Activated CD4-positive, alpha-beta T cell treated with anti-CD3 and anti-CD28 coated beads, Interleukin-2, Interleukin-4, amounts not matched to agents 100 ng/mL and 50 ng/mL, durations not matched to agents 16 hours and 8 hours (primary cell): ENCODE results near the gene CCNQ.

ENCODE experiments used
- DNase-seq: peaks from one replicate; pipeline ENCODE4 v3.0.0-alpha.2; 2020; ENCODE audit warnings: low spot score

The CCNQ gene

GRCh38 chrX:153576239-153576870 is 22.6 kb downstream of the CCNQ start:
- DNase-seq, result no peak

DNA sequence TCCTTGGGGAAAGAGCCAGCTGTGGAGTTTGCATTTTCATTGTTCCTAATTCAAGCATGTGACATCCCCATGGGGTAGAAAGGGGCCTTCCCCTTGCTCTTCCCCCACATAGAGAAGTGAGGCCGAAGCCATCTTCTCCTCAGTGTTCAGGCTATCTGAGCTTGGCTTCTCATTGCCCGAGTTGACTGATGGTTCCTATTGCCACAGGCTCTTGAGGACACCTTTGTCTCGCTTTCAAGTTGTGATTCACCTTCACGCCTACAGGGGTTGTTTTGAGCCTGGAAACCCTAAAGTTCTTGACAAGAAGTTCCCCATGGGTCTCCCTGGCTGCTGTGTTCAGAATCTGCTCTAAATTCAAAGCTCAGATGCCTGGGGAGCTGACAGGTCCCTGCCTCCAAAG is 25.0 kb downstream of the CCNQ start:
- no peak for DNase-seq

DNA sequence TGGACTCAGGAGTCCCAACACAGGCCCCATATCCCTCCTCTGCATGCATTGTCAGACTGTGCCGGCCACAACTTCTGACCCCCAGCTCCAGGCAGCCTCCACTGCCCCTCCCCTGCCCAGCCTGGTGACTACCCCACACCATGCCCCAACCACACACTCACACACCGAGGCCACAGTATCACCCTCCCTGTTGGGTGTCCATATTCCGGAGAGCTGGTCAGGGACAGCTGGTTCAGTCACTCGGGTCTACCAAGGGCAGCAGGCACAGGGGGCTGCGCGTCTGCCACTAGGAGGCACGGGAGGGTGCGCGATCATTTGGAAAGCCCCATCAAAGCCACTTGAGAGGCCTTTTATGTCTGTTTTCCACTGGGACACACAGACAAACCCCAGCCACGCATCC is 26.3 kb downstream of the CCNQ start:
- DNase-seq, result no peak

DNA sequence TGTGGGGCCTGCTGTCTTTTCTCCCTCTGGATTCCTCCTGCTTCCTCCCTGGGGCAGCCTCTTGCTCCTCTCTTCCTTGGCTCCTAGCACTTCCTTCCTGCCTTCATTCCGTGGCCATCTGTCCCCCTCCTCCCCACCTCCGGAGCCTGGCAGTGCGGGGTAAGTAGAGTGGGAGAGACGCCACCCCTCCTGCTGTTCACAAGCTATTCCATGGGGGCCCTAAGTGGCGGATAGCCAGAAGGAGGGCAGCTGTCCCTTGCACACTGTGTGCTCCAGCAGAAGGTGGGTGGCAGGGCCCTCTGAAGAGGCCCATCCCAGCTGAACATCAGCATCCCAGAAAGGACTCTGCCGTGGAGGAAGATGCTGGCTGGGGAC is 27.4 kb downstream of the CCNQ start:
- DNase-seq, result no peak

GRCh38 chrX:153569475-153569874 is 29.5 kb downstream of the CCNQ start:
- no peak for DNase-seq

GRCh38 chrX:153568451-153569011 is 30.4 kb downstream of the CCNQ start:
- DNase-seq, result no peak

DNA sequence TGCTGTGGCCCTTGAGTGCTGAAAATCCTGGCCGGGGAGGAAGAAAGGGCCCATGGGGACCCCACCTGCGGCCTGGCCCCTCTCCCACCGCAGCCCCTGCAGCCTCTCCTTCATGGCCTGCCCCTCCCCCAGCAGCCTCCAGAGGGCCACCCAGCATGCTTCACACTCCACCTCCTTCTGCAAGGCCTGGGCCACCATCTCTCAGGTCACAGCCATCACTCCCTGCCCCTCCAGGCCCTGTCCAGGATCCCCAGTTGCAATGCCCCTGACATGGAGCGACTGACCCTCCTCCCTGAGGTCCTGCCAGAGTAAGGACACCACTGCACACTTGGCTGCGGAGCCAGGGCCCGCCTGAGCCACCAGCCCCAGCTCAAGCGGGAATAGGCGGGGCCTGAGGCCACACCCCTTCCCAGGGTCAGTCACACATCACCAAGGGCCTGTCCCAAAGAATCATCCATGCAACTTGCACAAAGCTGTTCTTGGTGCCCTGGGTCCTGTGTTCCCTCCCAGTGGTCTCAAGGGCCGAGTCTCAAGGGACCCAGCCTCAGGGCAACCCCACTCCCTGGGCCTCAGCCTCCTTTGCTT is 32.9 kb downstream of the CCNQ start:
- DNase-seq, result no peak

DNA sequence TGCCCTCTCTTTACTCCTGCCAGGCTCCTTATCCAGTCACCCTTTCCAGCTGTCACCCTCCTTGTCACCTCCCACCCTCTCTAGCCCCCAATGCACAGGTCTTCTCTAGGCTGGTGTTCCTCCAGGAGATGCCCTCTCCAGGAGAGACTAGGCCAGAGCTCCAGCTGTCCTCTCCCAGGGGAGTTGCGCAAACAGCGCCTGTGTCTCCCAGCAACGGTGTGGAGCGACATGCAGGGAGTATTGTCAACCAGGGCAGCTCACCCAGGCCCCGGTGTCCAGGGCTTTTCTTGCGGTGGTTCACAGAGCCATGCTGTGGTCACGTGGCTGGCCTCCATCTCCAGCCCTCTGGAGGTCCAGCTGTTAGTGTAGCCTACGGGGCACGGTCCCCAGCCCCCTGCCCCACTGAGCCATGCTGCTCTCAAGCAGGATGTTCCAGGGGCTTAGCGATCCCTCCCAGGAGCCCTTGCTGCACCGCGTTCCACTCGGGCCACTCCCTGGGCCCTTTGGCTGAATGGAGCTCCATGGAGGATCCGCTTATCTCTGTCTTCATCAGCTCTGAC is 34.8 kb downstream of the CCNQ start:
- DNase-seq, result no peak

DNA sequence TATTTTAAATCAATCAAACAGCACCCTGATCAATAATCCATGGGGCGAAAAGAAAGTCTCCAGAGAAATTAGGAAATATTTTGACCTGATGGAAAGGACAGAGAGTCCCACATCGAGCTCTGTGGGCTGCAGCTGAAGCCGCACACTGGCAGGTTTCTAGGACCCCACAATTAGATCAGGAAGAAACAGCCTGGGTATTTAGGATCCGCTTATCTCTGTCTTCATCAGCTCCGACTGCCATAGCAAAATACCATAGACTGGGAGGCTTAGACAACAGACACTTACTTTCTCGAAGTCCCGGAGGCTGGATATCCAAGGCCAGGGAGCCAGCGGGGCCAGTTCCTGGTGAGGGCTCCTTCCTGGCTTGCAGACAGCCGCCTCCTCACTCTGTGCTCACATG is 36.4 kb downstream of the CCNQ start:
- DNase-seq, result no peak

GRCh38 chrX:153561337-153561736 is 37.6 kb downstream of the CCNQ start:
- no peak for DNase-seq

- DNase-seq, result no peak
Observed at GRCh38 chrX:153560466-153560865, 38.5 kb downstream of the CCNQ start.

DNA sequence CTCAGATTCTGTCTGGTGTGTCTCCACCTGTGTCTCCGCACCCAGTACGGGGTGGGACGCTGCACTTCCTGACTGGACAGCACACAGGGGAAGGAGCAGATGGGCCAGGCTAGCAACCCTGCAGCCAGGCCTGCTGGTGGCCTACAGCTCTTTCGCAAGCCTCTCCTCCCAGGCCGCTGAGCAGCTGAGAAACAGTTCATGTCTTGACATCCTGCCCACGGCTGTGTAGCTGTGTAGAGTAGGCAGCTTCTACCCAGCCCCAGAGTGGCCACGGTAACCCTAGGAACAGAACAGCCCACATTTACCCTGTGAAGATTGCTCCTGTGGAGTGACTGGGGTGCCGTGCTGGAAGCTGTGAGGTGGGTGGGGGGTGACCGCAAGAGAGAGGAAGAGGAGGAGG is 38.9 kb downstream of the CCNQ start:
- no peak for DNase-seq

GRCh38 chrX:153557618-153558355 is 41.2 kb downstream of the CCNQ start:
- no peak for DNase-seq

DNA sequence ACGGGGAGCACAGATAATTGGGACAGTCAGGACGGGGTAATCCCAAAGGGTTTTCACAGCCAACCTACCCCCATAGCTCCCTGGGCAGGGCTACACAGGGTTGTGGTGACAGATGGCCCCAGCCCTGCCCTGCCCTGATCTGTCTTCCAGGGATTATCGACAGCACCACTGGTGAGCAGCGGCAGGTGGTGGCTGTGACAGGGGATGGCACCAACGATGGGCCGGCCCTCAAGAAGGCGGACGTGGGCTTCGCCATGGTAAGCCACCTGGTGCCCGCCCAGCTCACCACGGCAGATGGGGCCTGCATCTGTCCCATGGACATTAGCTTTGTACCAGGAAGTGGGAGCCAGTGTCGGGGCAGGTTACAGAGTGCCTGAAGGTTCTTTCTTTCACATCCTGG is 42.2 kb downstream of the CCNQ start:
- no peak for DNase-seq

- peak; percentile 51 for DNase-seq
Observed at GRCh38 chrX:153554519-153555167, 44.3 kb downstream of the CCNQ start.

DNA sequence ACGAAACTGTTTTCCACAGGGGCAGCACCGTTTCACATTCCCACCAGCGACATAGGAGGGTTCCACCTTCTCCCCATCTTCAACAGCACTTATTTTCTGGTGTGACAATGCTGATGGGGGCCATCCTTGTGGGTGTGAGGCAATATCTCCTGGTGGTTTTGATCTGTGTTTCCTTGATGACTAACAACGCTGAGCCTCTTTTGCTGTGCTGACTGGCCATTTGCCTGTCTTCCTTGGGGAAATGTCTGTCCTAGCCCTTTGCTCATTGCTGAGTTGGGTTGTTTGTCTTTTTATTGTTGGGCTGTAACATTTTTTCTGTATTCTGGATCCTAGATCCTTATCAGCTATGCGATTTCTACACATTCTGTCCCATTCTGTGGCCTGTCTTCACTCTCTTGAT is 47.8 kb downstream of the CCNQ start:
- no peak for DNase-seq

- no peak for DNase-seq
Observed at GRCh38 chrX:153549807-153550206, 49.1 kb downstream of the CCNQ start.

DNA sequence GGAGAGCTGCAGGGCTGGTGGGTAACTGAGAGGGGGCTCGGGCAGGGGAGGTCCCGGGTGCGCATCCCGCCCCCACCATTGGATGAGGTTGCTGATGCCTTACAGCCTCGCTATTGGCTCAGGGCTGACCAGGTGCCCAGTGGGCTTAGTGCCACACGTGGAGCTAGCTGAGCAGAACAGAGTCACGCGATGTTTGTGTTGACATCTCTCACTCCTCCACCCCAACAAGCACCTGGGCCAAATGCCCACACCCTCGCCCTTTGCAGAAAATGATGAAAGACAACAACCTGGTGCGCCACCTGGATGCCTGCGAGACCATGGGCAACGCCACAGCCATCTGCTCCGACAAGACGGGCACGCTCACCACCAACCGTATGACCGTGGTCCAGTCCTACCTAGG is 49.7 kb downstream of the CCNQ start:
- DNase-seq, result no peak

- DNase-seq, result no peak
Observed at GRCh38 chrX:153547195-153547594, 51.7 kb downstream of the CCNQ start.

- DNase-seq, result no peak
Observed at GRCh38 chrX:153546386-153546785, 52.6 kb downstream of the CCNQ start.

DNA sequence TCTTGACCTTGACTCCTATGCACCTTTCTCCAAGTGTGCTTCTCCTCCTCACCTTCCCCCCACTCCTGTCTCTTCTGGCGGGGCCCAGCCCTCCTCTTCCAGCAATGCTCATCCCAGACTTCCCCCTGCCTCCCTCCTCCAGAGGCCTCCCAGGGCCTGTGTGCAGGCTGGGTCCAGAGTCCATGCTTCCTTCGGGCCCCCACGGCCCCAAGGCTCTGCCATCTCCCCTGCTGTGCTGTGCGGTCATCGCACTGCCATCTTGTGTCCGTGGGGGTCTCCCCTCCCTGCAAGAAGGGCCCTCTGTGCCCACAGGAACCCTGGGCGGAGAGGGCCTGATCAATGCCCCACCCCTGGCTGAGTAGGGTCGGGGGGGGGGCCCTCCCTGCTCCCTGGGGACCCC is 54.2 kb downstream of the CCNQ start:
- DNase-seq, result no peak

DNA sequence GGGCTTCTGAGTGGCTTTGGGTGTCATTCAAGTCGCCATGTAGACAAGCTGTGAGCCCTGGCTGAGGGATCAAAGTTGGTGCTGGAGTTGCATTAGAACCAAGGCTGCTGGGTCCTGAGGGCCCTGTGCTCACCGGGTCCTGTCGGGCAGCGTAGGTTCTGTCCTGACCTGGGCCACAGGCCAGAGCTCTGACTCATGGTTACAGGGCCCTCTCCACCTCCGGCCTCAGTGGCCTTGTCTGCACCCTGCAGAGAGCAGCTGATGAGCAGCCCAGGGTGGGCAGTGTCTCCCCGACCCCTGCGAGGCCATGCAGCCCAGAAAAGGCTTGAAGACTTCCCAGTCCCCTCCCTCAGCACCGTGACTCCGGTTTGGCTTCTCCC is 59.0 kb downstream of the CCNQ start:
- no peak for DNase-seq
